Measurements from ENCODE around the gene DAGLA.

DNA sequence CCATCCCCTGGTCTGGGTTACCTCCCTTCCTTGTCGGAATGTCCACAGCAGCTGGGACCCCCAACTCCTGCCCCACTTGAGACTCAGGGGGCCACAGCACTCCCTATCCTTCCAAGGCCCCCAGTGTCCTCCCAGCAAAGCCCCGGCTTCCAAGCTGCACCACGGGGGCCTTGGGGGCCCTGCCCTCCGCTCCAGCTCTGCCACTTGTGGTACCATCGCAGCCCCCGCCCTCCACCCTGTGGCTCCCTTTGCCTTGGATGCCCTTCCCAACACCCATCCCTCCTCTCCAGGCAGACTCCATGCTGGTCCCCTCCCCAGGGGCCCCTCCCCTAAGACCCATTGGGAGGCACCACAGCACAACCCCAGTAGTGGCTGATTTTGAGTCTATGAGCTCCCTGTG lies 94.9 kb downstream of the DAGLA start:
- TF ChIP-seq CTCF (IDR thresholded peaks at IDR 0.05) (no peak), POLR2A (IDR thresholded peaks at IDR 0.05) (no peak)
